Retina (tissue), 1 donor: ENCODE results near the gene LZTR1.
A peak's percentile ranks its signal among the peaks of the same experiment; 100 is the strongest.

ENCODE experiments used
- DNase-seq: peaks from one replicate; pipeline ENCODE4 v3.0.0-alpha.2; 2016

Gene LZTR1

GRCh38 chr22:20951151-20951931, 30.8 kb upstream of the LZTR1 start:
- DNase-seq: no peak

- DNase-seq: no peak
Observed at GRCh38 chr22:20951932-20952380, 30.1 kb upstream of the LZTR1 start.

- no peak for DNase-seq
Observed at GRCh38 chr22:20952544-20953341, 29.4 kb upstream of the LZTR1 start.

- no peak for DNase-seq
Observed at GRCh38 chr22:20953342-20953608, 28.8 kb upstream of the LZTR1 start.

- DNase-seq: no peak
Observed at GRCh38 chr22:20953668-20954500, 28.2 kb upstream of the LZTR1 start.

GRCh38 chr22:20955548-20955947, 26.5 kb upstream of the LZTR1 start:
- no peak for DNase-seq

GRCh38 chr22:20956258-20957101, 25.6 kb upstream of the LZTR1 start:
- no peak for DNase-seq

GRCh38 chr22:20957102-20957682, 24.9 kb upstream of the LZTR1 start:
- DNase-seq: no peak

- DNase-seq: peak; percentile 62
Observed at GRCh38 chr22:20957683-20958431, 24.2 kb upstream of the LZTR1 start.

GRCh38 chr22:20959578-20960461, 22.3 kb upstream of the LZTR1 start:
- no peak for DNase-seq

- DNase-seq: no peak
Observed at GRCh38 chr22:20960609-20961008, 21.5 kb upstream of the LZTR1 start.

GRCh38 chr22:20962491-20962945, 19.6 kb upstream of the LZTR1 start:
- DNase-seq: no peak

- no peak for DNase-seq
Observed at GRCh38 chr22:20963201-20964052, 18.7 kb upstream of the LZTR1 start.

GRCh38 chr22:20964090-20964798, 17.9 kb upstream of the LZTR1 start:
- no peak for DNase-seq

- DNase-seq: no peak
Observed at GRCh38 chr22:20964799-20965103, 17.3 kb upstream of the LZTR1 start.

- DNase-seq: peak; percentile 60
Observed at GRCh38 chr22:20965104-20965887, 16.8 kb upstream of the LZTR1 start.

GRCh38 chr22:20965888-20966855, 15.9 kb upstream of the LZTR1 start:
- DNase-seq: no peak
